AG08395 (cell line): ENCODE data around the gene MARCHF3.
"Not testable (repeated sequence)": the region's sequence is repeated elsewhere in the genome, so short reads cannot be mapped to it uniquely, and the experiment has no call there.

ENCODE experiments used
- DNase-seq: peaks from one replicate; pipeline ENCODE4 v3.0.0; 2012; ENCODE audit warnings: mixed read lengths, low spot score

MARCHF3 gene

DNA sequence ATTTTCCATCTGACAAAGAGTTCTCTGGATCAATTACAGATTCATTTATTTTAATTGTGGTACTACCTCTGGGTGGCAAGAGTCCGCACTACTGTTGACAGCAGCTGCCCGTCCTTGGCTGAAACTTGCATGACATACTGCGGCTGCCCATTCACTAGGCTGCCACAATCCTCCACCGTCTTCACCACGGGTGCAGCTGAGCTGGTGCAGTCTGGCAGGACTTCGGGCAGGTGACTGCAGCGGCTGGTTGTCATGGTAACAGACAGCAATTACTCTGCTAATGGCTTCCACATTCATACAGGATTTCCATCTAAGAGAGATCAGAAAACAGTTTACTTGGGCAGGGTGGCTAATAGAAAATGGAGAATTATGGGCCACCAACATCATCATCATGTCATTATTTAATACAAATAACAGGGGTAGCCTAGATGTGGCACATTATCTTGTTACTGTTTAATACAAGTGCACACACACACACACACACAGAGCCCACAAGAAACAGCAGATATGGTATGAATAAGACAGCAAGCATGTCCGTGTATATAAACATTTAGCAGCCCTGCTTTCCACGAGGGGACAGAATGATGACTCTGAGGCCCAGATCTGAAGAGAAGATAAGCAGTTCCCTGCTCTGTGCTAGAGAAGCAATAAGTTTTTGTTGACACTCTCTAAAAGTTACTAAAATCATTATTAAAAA, 112.3 kb downstream of the MARCHF3 start:
- no peak for DNase-seq

DNA sequence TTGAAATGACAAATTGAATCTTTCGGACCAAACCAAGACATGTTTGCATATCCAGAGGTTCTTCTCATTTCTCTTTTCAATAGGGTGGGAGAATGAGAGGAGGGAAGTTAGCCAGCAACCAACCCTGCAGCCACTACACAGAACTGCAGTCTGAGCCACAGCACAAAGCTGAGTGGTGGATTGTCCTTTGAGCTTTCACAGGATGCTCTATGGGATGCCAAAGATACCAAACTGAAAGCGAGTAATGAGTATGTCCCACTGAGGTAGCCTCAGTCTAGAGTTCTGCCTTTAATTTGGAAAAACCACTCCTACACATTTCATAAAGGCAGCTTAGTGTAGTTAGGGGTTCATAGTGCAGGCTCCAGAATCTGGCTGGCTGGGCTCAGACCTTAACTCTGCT, 114.9 kb downstream of the MARCHF3 start:
- DNase-seq, result no peak

DNA sequence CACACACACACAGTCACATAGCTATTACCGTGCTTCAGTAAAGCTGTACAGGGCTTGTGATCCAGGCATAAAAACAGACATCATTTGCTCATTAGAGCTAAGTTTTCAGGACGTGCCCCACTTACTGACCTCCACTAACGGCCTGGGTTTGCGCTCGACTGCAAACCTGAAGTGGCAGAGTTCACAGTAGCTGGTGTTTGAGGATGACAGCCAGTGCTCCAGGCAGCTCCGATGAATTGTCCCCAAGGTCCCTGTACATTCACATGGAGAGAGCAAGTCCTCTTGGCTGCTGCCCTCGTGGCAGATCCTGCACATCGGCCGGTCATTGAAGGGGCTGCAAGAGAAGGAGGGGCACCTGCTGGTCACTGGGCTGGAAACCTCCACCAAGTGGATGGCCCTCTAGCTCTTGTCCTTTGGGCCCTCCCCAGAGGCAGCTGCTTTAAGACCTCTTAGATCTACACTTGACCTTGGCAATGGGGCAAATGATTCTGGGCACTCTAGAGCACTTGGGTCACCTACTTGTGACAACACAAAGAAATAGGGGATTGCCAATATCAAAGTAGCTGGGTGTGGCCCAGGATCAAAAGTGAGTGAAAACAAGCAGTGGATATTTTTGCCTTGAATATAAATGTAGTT, 115.4 kb downstream of the MARCHF3 start:
- DNase-seq, result no peak

DNA sequence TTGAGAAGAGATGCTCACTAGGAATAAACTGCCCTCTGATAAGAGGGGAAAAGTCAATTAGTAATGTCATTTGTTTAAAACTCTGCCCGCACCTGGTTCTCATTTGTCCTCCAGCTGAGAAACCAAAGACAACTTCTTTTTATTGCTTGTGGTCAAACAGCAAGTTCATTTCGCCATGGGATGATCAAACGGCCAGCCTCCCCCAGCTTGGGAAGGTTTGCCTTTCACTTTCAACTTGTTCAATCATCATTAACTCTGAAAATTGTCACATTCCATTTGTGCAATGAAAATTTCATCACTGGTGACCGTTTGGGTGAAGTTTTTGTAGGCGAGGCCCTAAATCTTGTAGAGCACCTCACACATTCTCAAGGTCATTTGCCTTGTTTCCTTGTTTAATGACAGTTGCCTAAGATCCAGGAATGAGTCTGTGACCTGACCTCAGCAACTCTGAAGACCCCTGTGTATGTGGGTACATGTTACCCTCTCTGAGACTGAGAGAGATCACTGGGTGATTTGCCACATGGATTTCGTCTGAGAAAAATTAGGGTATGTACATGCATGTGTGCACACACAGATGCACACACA, 117.7 kb downstream of the MARCHF3 start:
- DNase-seq, result peak; percentile 75

DNA sequence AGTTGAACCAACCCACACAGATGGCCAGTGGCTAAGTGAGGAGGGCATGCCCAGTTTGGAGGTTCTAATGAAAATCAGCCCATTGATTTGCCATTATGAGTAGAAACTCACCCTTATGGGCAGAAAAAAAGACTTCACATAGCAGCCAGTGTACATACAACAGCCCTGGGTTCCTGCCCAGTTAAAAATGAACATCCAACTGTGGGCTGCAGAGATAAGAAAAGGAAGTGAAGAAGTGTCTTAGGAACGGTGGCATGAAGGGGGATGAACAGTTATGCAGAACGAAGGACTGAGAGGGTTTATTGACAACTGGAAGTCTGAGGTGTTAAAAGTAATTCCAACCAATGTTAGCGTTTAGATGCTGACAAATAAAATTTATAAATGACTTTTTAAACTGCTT, 118.4 kb downstream of the MARCHF3 start:
- no peak for DNase-seq

DNA sequence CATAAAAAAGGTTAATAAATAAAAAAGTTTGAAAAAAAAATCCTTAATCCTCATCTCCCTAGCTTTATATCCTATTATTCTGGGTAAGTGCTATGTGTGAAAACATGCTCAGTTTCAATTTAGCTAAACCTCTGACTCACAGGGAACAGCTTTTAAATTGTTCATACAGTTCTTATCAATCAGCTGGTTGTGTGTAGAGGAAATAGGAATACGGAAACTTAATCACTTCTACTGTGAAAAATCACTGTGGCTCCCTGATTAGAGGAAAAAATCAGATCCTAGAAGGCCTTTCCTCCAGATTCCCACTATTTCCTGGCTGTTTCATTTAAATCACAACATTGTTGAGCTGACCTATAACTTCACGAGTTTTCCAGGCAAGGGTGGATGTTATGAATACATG, 120.5 kb downstream of the MARCHF3 start:
- DNase-seq, result no peak

DNA sequence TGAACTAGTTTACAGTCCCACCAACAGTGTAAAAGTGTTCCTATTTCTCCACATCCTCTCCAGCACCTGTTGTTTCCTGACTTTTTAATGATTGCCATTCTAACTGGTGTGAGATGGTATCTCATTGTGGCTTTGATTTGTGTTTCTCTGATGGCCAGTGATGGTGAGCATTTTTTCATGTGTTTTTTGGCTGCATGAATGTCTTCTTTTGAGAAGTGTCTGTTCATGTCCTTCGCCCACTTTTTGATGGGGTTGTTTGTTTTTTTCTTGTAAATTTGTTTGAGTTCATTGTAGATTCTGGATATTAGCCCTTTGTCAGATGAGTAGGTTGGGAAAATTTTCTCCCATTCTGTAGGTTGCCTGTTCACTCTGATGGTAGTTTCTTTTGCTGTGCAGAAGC, 126.0 kb downstream of the MARCHF3 start:
- DNase-seq, result not testable (repeated sequence)

DNA sequence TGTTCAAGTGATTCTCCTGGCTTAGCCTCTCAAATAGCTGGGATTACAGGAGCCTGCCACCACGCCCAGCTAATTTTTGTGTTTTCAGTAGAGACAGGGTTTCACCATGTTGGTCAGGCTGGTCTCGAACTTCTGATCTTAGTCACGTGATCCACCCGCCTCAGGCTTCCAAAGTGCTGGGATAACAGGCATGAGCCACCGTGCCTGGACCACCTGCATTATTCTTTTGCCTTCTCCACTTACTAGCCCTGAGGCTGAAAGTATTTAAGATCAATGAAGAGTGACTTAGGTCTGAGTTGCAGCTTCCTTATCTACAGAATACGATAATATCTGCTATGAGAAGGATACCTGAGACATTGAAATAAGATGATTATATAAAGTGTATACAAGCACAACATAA, 129.6 kb downstream of the MARCHF3 start:
- no peak for DNase-seq

DNA sequence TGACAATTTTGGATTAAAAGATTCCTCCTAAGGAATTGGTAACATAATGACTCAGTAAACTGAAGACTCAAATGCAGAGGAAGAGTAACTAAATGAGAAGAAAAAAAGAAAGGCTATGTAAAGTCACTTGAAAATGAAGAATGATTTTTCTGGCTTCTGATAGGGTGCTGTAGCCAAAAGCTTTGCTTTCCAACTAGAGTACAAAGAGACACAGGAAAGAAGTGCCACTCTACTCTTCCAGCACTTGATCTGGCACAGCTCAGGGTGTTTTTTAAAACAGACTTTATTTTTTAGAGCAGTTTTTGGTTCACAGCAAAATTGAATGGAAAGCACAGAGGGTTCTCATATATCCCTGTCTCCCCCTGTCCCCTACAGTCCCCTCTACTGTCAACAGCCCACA, 130.9 kb downstream of the MARCHF3 start:
- no peak for DNase-seq

DNA sequence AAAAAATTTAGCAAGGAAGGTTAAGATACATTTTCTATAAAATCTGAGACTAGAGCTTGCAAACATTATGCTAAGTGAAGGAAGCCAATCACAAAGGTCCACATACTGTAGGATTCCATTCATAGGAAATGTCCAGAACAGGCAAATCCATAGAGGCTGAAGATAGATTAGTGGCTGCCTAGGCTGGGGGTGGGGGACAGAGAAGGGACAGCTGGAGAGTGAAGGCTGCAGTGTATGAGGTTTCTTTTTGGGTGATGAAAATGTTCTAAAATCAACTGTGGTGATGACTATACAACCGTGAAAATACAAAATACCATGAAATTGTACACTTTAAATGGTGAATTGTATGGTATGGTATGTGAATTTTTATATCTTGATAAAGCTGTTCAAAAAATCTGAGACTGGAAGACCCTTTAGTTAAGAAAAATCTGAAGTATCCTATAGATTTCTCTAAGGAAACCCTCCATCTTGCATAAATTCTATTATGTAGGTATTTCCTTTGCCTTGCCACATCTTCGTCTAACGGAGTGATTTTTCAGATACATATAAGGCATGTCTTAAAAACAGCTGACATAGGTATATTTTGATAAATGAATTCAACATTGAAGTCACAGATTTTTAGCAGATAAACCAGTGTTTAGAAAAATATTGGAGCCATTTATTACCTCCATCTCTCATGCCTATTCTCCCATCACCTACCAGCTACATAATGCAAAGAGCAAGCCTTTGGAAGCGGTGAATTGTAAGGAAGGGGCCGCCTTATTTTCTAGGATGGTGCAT, 132.3 kb downstream of the MARCHF3 start:
- no peak for DNase-seq

DNA sequence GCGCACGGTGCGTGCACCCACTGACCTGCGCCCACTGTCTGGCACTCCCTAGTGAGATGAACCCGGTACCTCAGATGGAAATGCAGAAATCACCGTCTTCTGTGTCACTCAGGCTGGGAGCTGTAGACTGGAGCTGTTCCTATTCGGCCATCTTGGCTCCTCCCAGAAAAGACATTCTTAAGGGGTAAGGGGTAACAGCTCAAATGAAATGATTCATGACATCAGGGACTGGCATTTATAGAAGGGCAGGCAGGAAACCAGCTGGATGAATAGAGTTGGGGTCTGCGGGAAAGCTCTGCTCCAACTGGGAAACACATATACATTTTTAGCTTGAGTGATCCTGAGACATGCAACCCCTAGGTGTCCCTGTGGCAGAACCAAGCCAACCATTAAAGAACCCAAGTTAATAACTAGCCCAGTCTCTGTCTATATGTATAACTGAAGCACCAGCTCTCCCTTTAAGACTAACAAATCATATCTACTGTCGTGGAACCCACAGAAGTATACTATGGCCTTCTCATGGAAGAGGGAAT, 134.1 kb downstream of the MARCHF3 start:
- no peak for DNase-seq

DNA sequence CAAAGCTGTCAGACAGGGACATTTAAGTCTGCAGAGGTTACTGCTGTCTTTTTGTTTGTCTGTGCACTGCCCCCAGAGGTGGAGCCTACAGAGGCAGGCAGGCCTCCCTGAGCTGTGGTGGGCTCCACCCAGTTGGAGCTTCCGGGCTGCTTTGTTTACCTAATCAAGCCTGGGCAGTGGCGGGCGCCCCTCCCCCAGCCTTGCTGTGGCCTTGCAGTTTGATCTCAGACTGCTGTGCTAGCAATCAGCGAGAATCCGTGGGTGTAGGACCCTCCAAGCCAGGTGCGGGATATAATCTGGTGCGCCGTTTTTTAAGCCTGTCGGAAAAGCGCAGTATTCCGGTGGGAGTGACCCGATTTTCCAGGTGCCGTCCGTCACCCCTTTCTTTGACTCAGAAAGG, 134.6 kb downstream of the MARCHF3 start:
- not testable (repeated sequence) for DNase-seq

DNA sequence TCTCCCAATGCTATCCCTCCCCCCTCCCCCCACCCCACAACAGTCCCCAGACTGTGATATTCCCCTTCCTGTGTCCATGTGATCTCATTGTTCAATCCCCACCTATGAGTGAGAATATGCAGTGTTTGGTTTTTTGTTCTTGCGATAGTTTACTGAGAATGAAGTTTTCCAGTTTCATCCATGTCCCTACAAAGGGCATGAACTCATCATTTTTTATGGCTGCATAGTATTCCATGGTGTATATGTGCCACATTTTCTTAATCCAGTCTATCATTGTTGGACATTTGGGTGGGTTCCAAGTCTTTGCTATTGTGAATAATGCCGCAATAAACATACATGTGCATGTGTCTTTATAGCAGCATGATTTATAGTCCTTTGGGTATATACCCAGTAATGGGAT, 139.9 kb downstream of the MARCHF3 start:
- DNase-seq, result not testable (repeated sequence)

DNA sequence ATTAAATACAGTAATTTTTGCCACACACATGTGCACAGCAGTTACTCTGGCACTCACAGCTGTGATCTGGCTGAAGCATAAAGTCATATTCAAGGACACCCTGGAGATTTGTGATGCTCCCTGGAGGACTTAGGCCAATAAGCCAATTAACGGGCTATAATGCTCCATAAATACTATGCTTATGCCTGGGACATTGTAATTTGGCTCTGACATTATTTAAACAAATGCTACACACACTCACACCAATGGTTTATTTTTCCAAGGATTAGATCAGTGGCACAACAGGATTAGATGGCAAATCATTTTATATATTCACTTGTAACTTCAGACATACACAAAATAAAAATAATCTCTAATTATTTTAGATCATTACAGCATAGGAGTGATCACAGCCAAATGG, 142.2 kb downstream of the MARCHF3 start:
- no peak for DNase-seq

DNA sequence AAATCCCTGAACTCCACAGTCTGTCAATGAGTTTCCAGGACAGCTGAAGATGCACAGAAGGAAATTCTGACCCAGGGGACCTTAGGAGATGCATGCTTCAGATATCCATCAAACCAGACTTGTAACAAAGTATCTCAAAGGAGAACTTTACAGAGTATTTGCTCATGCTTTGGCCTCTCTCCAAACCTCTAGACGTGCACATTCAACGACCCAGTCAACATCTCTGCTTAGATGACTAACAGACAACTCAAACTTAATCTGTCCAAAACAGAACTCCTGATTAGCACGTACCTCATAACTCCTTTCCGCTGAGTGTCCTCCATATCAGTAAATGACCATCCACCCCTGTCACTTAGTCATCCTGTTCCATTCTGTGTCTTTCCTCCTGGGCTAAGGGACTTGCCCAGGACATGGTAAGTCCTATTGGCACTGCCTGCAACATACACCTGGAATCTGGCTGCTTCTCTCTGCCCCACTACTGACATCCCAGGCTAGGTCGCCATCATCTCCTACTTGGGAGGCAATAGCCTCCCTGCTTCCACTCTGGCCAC, 146.0 kb downstream of the MARCHF3 start:
- DNase-seq, result peak; percentile 70

DNA sequence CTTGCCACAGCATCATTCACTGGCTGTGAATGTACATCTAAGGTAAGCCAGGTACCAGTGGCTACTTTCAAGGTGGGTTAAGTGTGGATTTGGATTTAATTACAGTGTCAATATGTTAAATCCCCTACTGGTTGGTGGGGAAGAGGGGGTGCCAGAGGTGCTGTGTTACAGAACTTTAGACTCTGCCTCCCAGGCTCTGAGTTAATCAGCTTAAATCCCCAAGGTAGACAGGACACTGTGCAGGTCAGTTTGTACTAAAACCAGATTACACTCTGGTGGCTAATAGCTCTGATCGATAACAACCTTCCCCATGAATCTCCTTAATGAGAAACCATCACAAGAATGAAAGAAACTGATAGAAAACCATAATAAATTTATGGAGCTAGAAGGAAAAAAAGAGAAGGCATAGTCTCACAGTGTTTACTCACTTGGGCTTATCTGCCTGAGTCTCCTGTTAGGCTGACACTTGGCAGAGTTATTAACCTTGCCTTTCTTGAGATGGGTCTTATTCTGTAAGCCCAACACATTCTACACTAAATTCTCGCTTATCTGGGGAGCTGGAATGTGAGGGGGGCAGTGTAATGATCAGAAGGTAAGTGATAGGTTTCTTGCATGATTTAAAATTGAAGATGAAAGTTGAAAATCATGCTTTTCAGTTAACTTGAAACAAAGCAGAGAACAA, 146.7 kb downstream of the MARCHF3 start:
- DNase-seq, result no peak

DNA sequence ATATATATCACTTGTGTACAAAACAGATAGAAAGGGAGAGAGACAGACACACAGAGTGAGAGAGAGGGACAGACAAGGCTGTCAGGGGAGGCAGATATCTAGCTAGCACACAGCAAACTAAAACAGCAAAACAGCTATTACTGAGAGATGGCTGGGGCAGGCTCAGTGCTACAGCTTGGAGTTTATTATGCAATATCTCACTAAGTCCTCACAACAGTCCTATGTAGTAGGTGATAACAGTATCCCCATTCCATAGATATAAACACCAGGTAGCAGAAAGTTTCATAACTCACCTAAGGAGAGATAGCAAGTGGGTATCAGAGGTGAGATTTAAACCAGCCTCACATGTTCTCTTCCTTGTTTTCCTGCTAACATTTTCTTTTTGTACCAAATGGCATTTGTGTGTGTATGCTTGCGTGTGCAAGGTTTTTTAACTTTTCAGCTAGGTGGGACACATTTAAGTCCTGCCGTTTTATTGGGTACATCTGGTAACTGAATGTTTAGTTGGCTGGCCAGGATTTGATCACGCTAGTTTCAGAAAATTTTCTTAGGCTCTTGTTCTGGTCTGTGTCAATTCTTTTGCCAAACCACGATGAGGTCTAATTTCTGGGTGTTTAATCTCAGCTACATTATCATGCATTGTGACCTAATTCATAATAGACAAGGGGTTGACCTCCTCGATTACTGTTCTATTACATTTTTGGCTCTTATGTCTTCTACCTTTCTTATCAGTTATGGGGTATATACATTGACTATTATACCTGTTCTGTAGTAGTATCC, 148.3 kb downstream of the MARCHF3 start:
- no peak for DNase-seq

DNA sequence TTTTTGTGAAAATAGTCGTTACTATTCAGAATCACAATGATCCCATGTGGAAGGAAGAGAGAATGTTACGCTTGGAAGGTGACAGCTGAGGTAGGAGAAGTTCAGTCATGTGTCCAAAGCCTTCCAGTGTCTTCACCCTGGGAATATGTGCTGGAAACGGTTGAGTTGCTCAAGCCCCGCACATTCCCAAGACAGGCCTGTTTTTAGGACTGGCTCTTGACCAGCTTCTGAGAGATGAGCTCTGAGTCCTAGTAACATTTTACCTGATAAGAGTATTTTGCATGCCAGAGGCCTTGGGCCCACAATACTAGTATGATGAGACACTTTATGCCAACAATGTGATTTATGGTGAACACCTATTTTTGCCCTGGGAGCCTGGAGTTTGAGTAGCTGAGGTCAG, 151.7 kb downstream of the MARCHF3 start:
- no peak for DNase-seq

DNA sequence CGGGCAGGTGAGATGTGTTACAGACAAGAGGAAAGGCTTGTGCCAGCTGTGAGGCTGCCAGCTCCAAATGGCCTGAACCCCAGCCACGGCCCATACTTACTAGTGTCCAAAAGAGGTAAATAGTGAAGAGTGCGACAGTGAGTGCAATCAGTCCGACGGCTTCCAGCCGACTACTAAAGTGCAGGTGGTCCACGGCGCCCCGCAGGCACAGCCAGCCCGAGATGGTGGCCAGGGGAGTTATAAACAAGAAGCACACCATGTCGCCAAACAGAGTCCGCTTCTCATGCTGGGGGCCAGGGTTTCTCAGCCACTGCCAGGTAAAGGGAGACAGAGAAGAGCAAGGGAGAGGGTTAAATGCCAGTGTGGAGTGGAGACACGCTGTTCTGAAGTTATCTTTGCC, 152.3 kb downstream of the MARCHF3 start:
- no peak for DNase-seq

DNA sequence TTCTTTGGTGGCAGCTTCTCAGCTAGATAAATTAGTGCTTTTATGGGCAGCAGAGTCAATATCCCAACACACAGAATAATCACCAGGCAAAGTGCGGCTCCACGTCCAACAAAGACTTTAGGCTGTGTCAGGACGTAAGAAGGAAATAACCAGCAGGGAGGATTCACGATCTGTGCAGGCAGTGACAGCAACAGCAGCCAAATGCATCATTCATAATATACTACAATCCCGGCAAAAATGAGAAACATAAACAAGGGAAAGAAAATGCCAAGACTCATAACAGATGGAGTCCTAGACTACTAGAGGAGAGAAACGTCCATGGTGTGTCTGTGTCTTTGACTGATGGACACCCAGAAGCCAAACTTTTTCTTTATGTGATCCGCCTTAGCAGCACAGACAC, 152.8 kb downstream of the MARCHF3 start:
- DNase-seq, result no peak

DNA sequence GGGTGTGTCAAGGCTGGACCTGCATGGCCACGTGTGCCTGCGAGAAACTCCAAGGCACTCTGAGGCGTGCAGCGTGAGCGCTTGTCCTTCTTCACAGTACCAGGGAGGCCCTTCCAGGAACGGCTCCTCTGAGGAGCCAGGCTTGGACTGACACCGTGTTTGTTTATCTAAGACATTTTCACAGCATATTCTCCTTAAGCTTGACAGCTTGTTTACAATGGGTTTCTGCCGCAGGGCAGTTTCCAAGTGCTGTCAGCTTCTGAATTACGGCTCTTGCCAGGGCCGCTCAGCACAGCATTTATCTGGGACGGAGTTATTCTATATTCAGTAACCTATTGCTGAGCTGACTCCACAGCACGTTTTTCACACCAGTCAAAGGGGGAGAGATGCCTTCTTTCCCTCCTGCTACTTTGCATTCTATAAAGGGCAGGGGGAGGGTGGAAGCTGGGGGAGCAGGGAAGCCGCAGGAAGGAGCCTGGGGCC, 155.0 kb downstream of the MARCHF3 start:
- no peak for DNase-seq
